Hepatocyte (in vitro differentiated cells): ENCODE results near the gene VWF. TPM values are rescaled to one million over a fixed set of nuclear protein-coding genes. Genes with fewer than 3 reads are reported as not detected.

Source experiments
- DNase-seq: peaks from one replicate; pipeline ENCODE4 v3.0.0-alpha.2; 2016; ENCODE audit warnings: low spot score
- H2AFZ ChIP-seq: fragments of 200-600 bp; sonication (generic); 2 replicates; pipeline ENCODE4 v1.6.0; 2016; ENCODE audit warnings: antibody characterized with exemption, mild to moderate bottlenecking
- H3K27ac ChIP-seq: fragments of 200-600 bp; sonication (generic); 2 replicates; pipeline ENCODE4 v1.5.1; 2016; ENCODE audit warnings: mild to moderate bottlenecking
- H3K27me3 ChIP-seq: fragments of 200-600 bp; sonication (generic); 2 replicates; pipeline ENCODE4 v1.6.1; 2016
- H3K36me3 ChIP-seq: fragments of 200-600 bp; sonication (generic); replicated peaks from 2 replicates; pipeline ENCODE4 v1.5.1; 2016; ENCODE audit warnings: low read depth; ENCODE audit not compliant: insufficient read depth
- H3K4me1 ChIP-seq: fragments of 200-600 bp; sonication (generic); 2 replicates; pipeline ENCODE4 v1.5.1; 2016; ENCODE audit warnings: mild to moderate bottlenecking, moderate library complexity; ENCODE audit not compliant: insufficient read depth
- H3K4me2 ChIP-seq: fragments of 200-600 bp; sonication (generic); 2 replicates; pipeline ENCODE4 v1.6.0; 2016
- H3K4me3 ChIP-seq: fragments of 200-600 bp; sonication (generic); 2 replicates; pipeline ENCODE4 v1.5.1; 2016; ENCODE audit warnings: mild to moderate bottlenecking
- H3K79me2 ChIP-seq: fragments of 200-600 bp; sonication (generic); 2 replicates; pipeline ENCODE4 v1.6.0; 2017; ENCODE audit warnings: mild to moderate bottlenecking
- H3K9me2 ChIP-seq: fragments of 200-600 bp; sonication (generic); replicated peaks from 2 replicates; pipeline ENCODE4 v1.6.0; 2017; ENCODE audit warnings: mild to moderate bottlenecking; ENCODE audit not compliant: insufficient read depth
- H3K9me3 ChIP-seq: fragments of 200-600 bp; sonication (generic); 2 replicates; pipeline ENCODE4 v1.5.1; 2016; ENCODE audit warnings: low read depth, mild to moderate bottlenecking
- H4K20me1 ChIP-seq: fragments of 200-600 bp; sonication (generic); 2 replicates; pipeline ENCODE4 v1.6.0; 2016; ENCODE audit warnings: mild to moderate bottlenecking; ENCODE audit not compliant: insufficient read depth, poor library complexity, severe bottlenecking
- EZH2 ChIP-seq: fragments of 200-600 bp; sonication (generic); IDR thresholded peaks from 2 replicates; pipeline ENCODE4 v1.6.1; 2016; ENCODE audit warnings: antibody characterized with exemption, mild to moderate bottlenecking, borderline replicate concordance
- EZH2phosphoT487 ChIP-seq: fragments of 200-600 bp; sonication (generic); IDR thresholded peaks from one replicate; pipeline ENCODE4 v1.6.1; 2018; ENCODE audit warnings: antibody characterized with exemption, mild to moderate bottlenecking, low read depth, moderate library complexity; ENCODE audit not compliant: unreplicated experiment, severe bottlenecking
- WGBS: methylation state at CpG from one replicate; pipeline ENCODE4 v1.1.6; 2016; ENCODE audit warnings: low lambda C conversion rate; ENCODE audit errors: missing lambda C conversion rate; 5-methylcytosine and 5-hydroxymethylcytosine counted together
- polyA plus RNA-seq: library from polyadenylated mRNA; unstranded; fragments of >200 nt; fragmentation: Nextera tagmentation; extraction: Ambion mirVana; gene quantifications from 2 replicates; pipeline ENCODE4 v1.2.1, GENCODE V29; 2016
- total RNA-seq: library from RNA; depleted of rRNA; stranded (reverse); fragments of >200 nt; gene quantifications from 2 replicates; pipeline ENCODE4 v1.2.3, GENCODE V29; 2014
- TF ChIP-seq, protein P1 (sequence below): fragments of 200-600 bp; sonication (generic); IDR thresholded peaks from 2 replicates; pipeline ENCODE4 v1.5.1; 2016; ENCODE audit warnings: antibody characterized with exemption, mild to moderate bottlenecking; ENCODE audit not compliant: poor library complexity

The VWF gene
- total and polyA plus RNA-seq, 2 experiments from 2014 or later = 0.20 to 0.77 TPM

DNA sequence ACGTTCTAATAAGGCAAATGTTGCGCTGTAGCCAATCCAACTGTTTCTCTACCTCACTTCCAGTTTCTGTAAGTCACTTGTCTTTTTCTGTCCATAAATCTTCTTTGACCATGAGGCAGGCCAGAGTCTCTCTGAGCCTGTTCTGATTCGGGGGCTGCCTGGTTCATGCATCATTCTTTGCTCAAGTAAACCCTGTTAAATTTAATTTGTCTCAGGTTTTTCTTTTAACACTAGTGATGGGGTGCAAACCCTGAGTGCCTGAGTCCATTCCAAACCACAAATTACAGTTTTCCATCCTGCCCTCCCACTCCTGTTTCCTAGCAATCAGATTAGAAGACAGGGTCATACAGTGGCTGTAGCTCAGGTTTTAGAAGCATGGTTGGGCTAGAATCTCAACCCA lies 41.9 kb downstream of the VWF start:
- Histone ChIP-seq H3K79me2 (no peaks in the 10 kb centered on the region), H3K9me3 (no peaks in the 10 kb centered on the region), H4K20me1 (no peaks in the 10 kb centered on the region), H3K9me2 (no peaks in the 10 kb centered on the region), H3K4me2 (no peak overlapping the region), H2AFZ (no peak overlapping the region), H3K4me3 (no peak overlapping the region), H3K36me3 (no peaks in the 10 kb centered on the region), H3K4me1 (peaks cover 17% of the 10 kb centered on the region), H3K27ac (no peak overlapping the region), H3K27me3 (no peaks in the 10 kb centered on the region)
- DNase-seq = no peak
- 72% methylated on average over 3 of the region's 3 CpGs for WGBS
- TF ChIP-seq EZH2 (no peak), EZH2phosphoT487 (no peak)

DNA sequence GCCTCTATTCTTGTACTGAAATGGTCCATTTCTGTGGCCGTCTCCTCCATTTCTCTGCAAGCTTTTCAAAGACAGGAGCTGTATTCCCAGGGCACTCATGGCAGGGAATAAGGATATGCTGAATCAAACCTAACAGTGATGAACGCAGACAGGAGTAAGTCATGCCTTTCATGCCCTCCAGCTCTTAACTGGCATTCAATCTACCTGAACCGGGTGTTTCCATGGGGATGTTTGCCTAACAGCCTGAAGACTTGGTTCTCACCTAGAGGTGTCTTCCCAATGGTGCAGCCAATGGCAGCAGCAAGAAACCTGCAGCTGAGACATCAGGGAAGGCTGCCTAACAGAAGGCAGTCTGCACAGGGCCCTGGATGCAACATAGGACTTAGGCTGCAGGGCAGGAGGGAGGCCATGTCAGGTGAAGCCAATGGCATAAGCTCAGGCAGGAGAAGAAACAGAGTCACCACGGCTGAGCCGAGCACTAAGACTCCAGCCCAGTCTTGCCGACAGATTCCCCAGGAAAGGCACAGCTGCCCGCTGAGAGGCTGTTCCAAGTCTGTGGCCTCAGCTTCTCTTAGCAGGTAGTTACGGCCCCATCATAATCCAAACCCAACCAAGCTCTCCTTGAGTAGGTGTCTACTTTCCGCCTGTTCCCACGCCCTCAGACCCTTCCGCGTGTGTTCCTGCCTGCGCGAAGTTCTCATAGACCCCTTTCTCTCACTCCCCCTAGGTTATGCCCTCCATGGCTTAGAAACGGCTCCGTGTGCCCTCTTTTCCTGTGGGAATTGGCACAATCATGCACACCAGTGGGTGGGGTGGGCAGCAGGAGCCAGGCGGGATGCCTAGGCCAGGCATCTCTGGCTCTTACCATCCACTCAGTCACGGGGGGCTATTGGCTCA lies 44.1 kb downstream of the VWF start:
- Histone ChIP-seq H4K20me1 (no peaks in the 10 kb centered on the region), H3K4me1 (peaks cover 17% of the 10 kb centered on the region), H3K4me3 (no peak overlapping the region), H2AFZ (no peak overlapping the region), H3K9me2 (no peaks in the 10 kb centered on the region), H3K27me3 (no peaks in the 10 kb centered on the region), H3K36me3 (no peaks in the 10 kb centered on the region), H3K9me3 (no peaks in the 10 kb centered on the region), H3K4me2 (no peak overlapping the region), H3K27ac (no peak overlapping the region), H3K79me2 (no peaks in the 10 kb centered on the region)
- 95% methylated on average over 18 of the region's 18 CpGs for WGBS
- TF ChIP-seq EZH2 (no peak), EZH2phosphoT487 (no peak)
- TF ChIP-seq, protein P1, sequence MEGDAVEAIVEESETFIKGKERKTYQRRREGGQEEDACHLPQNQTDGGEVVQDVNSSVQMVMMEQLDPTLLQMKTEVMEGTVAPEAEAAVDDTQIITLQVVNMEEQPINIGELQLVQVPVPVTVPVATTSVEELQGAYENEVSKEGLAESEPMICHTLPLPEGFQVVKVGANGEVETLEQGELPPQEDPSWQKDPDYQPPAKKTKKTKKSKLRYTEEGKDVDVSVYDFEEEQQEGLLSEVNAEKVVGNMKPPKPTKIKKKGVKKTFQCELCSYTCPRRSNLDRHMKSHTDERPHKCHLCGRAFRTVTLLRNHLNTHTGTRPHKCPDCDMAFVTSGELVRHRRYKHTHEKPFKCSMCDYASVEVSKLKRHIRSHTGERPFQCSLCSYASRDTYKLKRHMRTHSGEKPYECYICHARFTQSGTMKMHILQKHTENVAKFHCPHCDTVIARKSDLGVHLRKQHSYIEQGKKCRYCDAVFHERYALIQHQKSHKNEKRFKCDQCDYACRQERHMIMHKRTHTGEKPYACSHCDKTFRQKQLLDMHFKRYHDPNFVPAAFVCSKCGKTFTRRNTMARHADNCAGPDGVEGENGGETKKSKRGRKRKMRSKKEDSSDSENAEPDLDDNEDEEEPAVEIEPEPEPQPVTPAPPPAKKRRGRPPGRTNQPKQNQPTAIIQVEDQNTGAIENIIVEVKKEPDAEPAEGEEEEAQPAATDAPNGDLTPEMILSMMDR = no peak
- no peak for DNase-seq

DNA sequence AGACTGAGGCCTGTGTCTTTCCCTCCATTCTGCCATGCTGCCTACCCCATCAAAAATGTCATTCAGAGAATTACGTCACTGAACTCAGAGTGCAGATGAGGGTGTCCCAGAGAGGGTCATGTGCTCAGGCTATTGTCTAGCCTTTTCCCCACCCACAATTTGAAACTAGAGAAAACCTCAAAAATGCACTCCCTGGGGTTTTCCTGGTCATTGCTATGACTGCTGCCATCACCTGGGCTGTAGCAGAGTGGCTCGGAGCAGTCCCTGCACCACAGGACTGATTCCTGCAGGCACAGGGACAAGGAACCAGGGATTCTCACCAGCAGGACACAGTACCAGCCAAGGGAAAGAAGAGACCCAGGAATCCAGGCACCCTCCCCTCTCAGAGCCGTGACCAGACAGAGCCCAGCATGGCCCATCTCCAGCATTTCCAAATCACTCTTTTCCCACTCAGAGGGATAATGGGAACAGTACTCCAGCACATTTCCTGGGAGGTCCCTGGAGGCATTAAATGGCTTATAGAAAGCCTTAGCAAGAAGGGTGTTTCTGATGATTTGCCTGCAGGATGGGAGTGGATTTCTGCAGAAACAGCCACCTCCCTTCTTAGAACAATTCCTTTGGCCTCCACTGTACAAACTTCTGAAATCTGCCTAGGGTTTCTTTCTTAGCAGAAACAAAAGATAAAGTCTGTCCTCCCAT lies 45.9 kb downstream of the VWF start:
- WGBS = 71% methylated on average over 3 of the region's 3 CpGs
- Histone ChIP-seq H3K4me2 (no peak overlapping the region), H3K36me3 (no peaks in the 10 kb centered on the region), H3K9me3 (no peaks in the 10 kb centered on the region), H2AFZ (no peak overlapping the region), H3K27ac (no peak overlapping the region), H4K20me1 (no peaks in the 10 kb centered on the region), H3K4me3 (no peak overlapping the region), H3K4me1 (no peaks in the 10 kb centered on the region), H3K9me2 (no peaks in the 10 kb centered on the region), H3K79me2 (no peaks in the 10 kb centered on the region), H3K27me3 (no peaks in the 10 kb centered on the region)
- no peak for DNase-seq
- TF ChIP-seq EZH2 (no peak), EZH2phosphoT487 (no peak)
- TF ChIP-seq, protein P1 = no peak

DNA sequence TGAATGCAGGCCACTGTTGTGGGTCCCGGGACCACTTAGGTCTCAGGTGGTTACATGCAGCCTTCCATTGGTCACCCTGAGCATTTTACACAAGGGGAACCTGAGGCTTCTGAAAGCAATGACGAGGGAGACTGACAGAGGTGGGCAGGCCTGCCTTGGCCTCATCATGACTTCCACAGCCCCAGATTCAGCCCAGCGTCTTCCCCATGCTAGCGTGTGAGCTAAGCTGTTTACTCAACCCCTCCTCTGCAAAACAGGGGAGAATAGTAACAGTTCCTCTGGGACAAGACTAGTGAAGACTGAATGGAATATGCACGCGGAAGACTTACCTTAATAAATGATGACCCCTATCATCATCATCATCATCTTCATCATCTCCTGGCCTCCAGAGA lies 46.8 kb downstream of the VWF start:
- Histone ChIP-seq H2AFZ (no peak overlapping the region), H3K27ac (no peak overlapping the region), H3K4me2 (no peak overlapping the region), H3K36me3 (no peaks in the 10 kb centered on the region), H3K4me3 (no peak overlapping the region), H4K20me1 (no peaks in the 10 kb centered on the region), H3K9me2 (no peaks in the 10 kb centered on the region), H3K27me3 (no peaks in the 10 kb centered on the region), H3K79me2 (no peaks in the 10 kb centered on the region), H3K4me1 (no peaks in the 10 kb centered on the region), H3K9me3 (no peaks in the 10 kb centered on the region)
- no peak for DNase-seq
- 93% methylated on average over 6 of the region's 6 CpGs for WGBS
- no peak for TF ChIP-seq EZH2
- TF ChIP-seq, protein P1 = no peak
- no peak for TF ChIP-seq EZH2phosphoT487
